ENCODE measurements around the gene FHOD3.

- TF ChIP-seq NCOA2 (CRISPR knock-in tag; IDR thresholded peaks at IDR 0.05) (no peak), RXRB (CRISPR knock-in tag; IDR thresholded peaks at IDR 0.05; ENCODE audit: borderline replicate concordance) (no peak), ZNF207 (IDR thresholded peaks at IDR 0.05; ENCODE audit: borderline replicate concordance) (no peak), PREB (CRISPR knock-in tag; IDR thresholded peaks at IDR 0.05) (no peak), ZFX (CRISPR knock-in tag; IDR thresholded peaks at IDR 0.05; ENCODE audit: low read depth) (no peak), CTCF (CRISPR knock-in tag; IDR thresholded peaks at IDR 0.05) (no peak)
These were observed 38.2 kb downstream of the FHOD3 start for GRCh38 chr18:36335476-36336279.

All from HepG2 (cell line).